Upper lobe of left lung (tissue), 4 donors: ENCODE data around the gene TRAF3.

ENCODE experiments used
- CTCF ChIP-seq, 6 experiments: fragments of 450-650 bp in 4 of 6; fragments of 200-600 bp in 2 of 6; sonication (generic) in 2 of 6; IDR thresholded peaks; one replicate each; pipeline ENCODE4 v1.5.1; 2016 to 2019; ENCODE audit warnings: antibody characterized with exemption in 6 of 6
- EP300 ChIP-seq, 4 donors: sonication (generic); formaldehyde crosslinking; IDR thresholded peaks; one replicate each; pipeline ENCODE4 v1.5.1; 2017; ENCODE audit warnings: antibody characterized with exemption in 4 of 4, control low read depth in 2 of 4
- POLR2A ChIP-seq, 4 donors: fragments of 450-650 bp; IDR thresholded peaks; one replicate each; pipeline ENCODE4 v1.5.1; 2016 to 2017; ENCODE audit warnings: antibody characterized with exemption in 4 of 4, mild to moderate bottlenecking in 2 of 4
- POLR2AphosphoS5 ChIP-seq, 2 donors: sonication (generic); formaldehyde crosslinking; IDR thresholded peaks; one replicate each; pipeline ENCODE4 v1.5.1; 2017; ENCODE audit warnings: antibody characterized with exemption in 2 of 2

DNA sequence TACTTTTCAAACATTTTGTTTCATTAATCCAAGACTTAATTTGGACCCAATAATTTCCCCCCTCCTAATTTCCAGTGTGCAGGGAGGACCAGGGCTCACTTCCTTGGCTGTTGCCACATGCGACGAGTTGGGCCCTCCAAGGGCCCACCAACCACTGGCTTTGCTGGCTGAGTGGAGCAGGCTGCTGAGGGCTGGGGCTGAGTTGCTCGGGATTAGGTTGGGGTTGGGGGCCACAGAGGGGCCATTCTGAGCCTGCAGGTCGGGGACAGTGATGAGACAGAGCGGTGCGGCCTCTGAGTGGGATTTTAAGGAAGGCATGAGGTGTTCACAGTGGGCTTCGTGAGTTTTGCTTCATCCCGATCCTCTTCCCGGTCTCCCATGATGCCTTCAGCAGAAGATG is 6.1 kb upstream of the TRAF3 start:
- TF ChIP-seq CTCF (IDR thresholded peaks at IDR 0.05) (no peak), POLR2A (IDR thresholded peaks at IDR 0.05) (no peak), EP300 (IDR thresholded peaks at IDR 0.05) (no peak), POLR2AphosphoS5 (IDR thresholded peaks at IDR 0.05) (no peak)
